Measurements from ENCODE around the gene TBRG1. TPM values are rescaled to one million over a fixed set of nuclear protein-coding genes. Genes with fewer than 3 reads are reported as not detected.

Gene TBRG1
- total and polyA plus RNA-seq, 2 of the 8 experiments (the other 6 are each of a cell fraction or from before 2014, with no cell fraction given) = 16.3 to 26.7 TPM

DNA sequence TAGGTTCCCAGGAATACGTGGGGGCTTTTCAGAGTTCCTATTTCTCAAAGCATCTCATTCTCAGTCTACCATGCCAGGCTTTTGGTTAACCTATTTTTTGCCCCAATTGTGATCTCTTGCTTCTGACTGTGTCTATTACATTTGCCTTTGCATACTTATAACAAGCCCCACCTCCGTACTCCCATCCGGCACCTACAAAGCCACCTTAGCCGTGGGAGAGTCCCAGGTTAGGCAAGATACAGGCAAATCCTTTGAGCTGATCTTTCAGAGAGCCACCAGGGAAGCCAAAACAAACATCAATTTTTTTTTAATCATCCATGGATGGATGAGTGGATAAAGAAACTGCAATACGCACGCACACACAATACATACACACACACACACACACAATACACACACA lies 30.0 kb upstream of the TBRG1 start:
- 90% methylated on average over 6 of the region's 6 CpGs; no CpG with 5 or more reads in 1 of the 2 experiments for WGBS, 2 experiments (ENCODE audit: extremely low coverage in 1 of 2, insufficient coverage in 1 of 2, insufficient read length in 1 of 2, insufficient replicate concordance in 2 of 2, low coverage in 1 of 2, low lambda C conversion rate in 2 of 2, missing lambda C conversion rate in 1 of 2)
- Histone ChIP-seq H3K23me2 (ENCODE audit: low read depth, low read length) (no peaks in the 10 kb centered on the region; the same call in 1 of the 2 replicates), H2BK120ac (replicated peaks; ENCODE audit: low read depth, low read length) (no peak overlapping the region), H3K79me2 (ENCODE audit: control insufficient read depth in 1 of 2, insufficient read depth in 2 of 2, low read length in 2 of 2) (no peaks in the 10 kb centered on the region), H4K20me1 (replicated peaks in 1 of 2; ENCODE audit: control insufficient read depth in 1 of 2, insufficient read depth in 2 of 2, low read length in 2 of 2) (no peaks in the 10 kb centered on the region), H2AK5ac (ENCODE audit: low read depth, low read length) (no peak overlapping the region), H3K9ac (replicated peaks in 1 of 4; ENCODE audit: extremely low read depth in 1 of 4, low read depth in 3 of 4, low read length in 3 of 4) (no peak overlapping the region), H2BK12ac (ENCODE audit: low read depth, low read length) (no peak overlapping the region), H3K9me3 (ENCODE audit: insufficient read depth in 2 of 2, low read depth in 1 of 2, low read length in 1 of 2) (no peaks in the 10 kb centered on the region), H4K8ac (ENCODE audit: extremely low read depth, insufficient read depth, low read length) (no peak overlapping the region), H2BK15ac (ENCODE audit: low read length) (no peak overlapping the region), H3K4me2 (ENCODE audit: insufficient read depth in 1 of 2, low read depth in 2 of 2, low read length in 2 of 2) (no peak overlapping the region), H2BK5ac (ENCODE audit: low read depth, low read length) (no peak overlapping the region), H3K4me1 (replicated peaks in 1 of 4; ENCODE audit: control insufficient read depth in 3 of 4, insufficient read depth in 4 of 4, low read length in 3 of 4) (no peaks in the 10 kb centered on the region), H3K23ac (ENCODE audit: insufficient read length) (no peak overlapping the region), H3K14ac (ENCODE audit: insufficient read length) (no peak overlapping the region), H3K56ac (replicated peaks; ENCODE audit: insufficient read length, low read depth, low read length) (no peak overlapping the region), H4K5ac (ENCODE audit: insufficient read length, low read depth, low read length) (no peak overlapping the region), H3K27ac (ENCODE audit: low read depth, low read length) (no peak overlapping the region), H2AFZ (ENCODE audit: low read length) (no peak overlapping the region), H3K36me3 (ENCODE audit: control insufficient read depth in 2 of 4, insufficient read depth in 4 of 4, low read length in 3 of 4) (no peaks in the 10 kb centered on the region), H3K27me3 (replicated peaks in 1 of 4; ENCODE audit: control insufficient read depth in 3 of 4, extremely low read depth in 1 of 4, insufficient read depth in 3 of 4, low read length in 3 of 4) (no peaks in the 10 kb centered on the region), H3K4me3 (ENCODE audit: extremely low read depth in 1 of 4, insufficient read depth in 2 of 4, low read depth in 3 of 4, low read length in 4 of 4) (no peak overlapping the region), H3K4ac (replicated peaks; ENCODE audit: insufficient read length, low read depth, low read length) (no peak overlapping the region), H3K18ac (ENCODE audit: extremely low read depth, low read length) (no peak overlapping the region), H3K79me1 (ENCODE audit: low read depth, low read length) (no peaks in the 10 kb centered on the region), H4K91ac (replicated peaks; ENCODE audit: insufficient read length, low read length) (no peak overlapping the region), H2BK20ac (ENCODE audit: low read length) (no peak overlapping the region)
- ChIA-PET CTCF (ENCODE audit: partially characterized antibody) (interaction anchor here (0.6 to 2.5 kb wide), 3 partner anchors 10 to 191 kb away, joined by 3 to 9 read pairs (median 4); no protein-coding TSS in a partner anchor), POLR2A (ENCODE audit: partially characterized antibody) (no interaction called here)
- DNase-seq (ENCODE audit: low read depth in 1 of 2, low spot score in 2 of 2) (no peak), FAIRE-seq (no peak)
- TF ChIP-seq TAF1 (IDR thresholded peaks at IDR 0.05; ENCODE audit: low read depth, low read length) (no peak), POLR2AphosphoS5 (IDR thresholded peaks at IDR 0.05; ENCODE audit: low read depth, low read length) (no peak), TEAD4 (IDR thresholded peaks at IDR 0.05; ENCODE audit: low read depth, low read length) (no peak), SP4 (IDR thresholded peaks at IDR 0.05; ENCODE audit: low read length) (no peak), GTF2F1 (IDR thresholded peaks at IDR 0.05; ENCODE audit: borderline replicate concordance, low read depth, low read length) (no peak), RBBP5 (IDR thresholded peaks at IDR 0.05; ENCODE audit: borderline replicate concordance, low read depth, low read length) (no peak), SRF (IDR thresholded peaks at IDR 0.05; ENCODE audit: low read depth, low read length) (no peak), BACH1 (IDR thresholded peaks at IDR 0.05; ENCODE audit: low read length) (no peak), MAFK (IDR thresholded peaks at IDR 0.05; ENCODE audit: low read depth, low read length) (no peak), CBX8 (IDR thresholded peaks at IDR 0.05; ENCODE audit: borderline replicate concordance, low read depth, low read length) (no peak), BCL11A (IDR thresholded peaks at IDR 0.05; ENCODE audit: low read depth in 2 of 2, low read length in 2 of 2) (no peak)
- TF ChIP-seq, protein P1, sequence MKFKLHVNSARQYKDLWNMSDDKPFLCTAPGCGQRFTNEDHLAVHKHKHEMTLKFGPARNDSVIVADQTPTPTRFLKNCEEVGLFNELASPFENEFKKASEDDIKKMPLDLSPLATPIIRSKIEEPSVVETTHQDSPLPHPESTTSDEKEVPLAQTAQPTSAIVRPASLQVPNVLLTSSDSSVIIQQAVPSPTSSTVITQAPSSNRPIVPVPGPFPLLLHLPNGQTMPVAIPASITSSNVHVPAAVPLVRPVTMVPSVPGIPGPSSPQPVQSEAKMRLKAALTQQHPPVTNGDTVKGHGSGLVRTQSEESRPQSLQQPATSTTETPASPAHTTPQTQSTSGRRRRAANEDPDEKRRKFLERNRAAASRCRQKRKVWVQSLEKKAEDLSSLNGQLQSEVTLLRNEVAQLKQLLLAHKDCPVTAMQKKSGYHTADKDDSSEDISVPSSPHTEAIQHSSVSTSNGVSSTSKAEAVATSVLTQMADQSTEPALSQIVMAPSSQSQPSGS (IDR thresholded peaks at IDR 0.05; ENCODE audit: low read length) = no peak
- TF ChIP-seq, protein P2, sequence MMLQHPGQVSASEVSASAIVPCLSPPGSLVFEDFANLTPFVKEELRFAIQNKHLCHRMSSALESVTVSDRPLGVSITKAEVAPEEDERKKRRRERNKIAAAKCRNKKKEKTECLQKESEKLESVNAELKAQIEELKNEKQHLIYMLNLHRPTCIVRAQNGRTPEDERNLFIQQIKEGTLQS (IDR thresholded peaks at IDR 0.05; ENCODE audit: insufficient read depth, low read depth, low read length) = no peak

All from H1 (cell line).